Measurements from ENCODE around the gene NADK2. TPM values are rescaled to one million over a fixed set of nuclear protein-coding genes. Genes with fewer than 3 reads are reported as not detected.

NADK2 gene
- total RNA-seq, 1 donor from 2014 or later, result 24.2 TPM

GRCh38 chr5:36240779-36241630, 720 bp downstream of the NADK2 start:
- Mint-ChIP-seq H3K9me3 (ENCODE audit: unreplicated experiment) (peaks cover 7% of the 10 kb centered on the region), H3K4me1 (ENCODE audit: low read depth, unreplicated experiment) (peaks cover 8% of the 10 kb centered on the region), H3K4me3 (ENCODE audit: unreplicated experiment) (peak overlapping the region; percentile 89), H3K36me3 (ENCODE audit: unreplicated experiment) (no peaks in the 10 kb centered on the region), H3K27me3 (ENCODE audit: unreplicated experiment) (peaks cover 6% of the 10 kb centered on the region), H3K27ac (ENCODE audit: unreplicated experiment) (peak overlapping the region; percentile 76)
- DNase-seq, result peak; percentile 74
- TF ChIP-seq CTCF (IDR thresholded peaks at IDR 0.05; ENCODE audit: partially characterized antibody, unreplicated experiment), result no peak

GRCh38 chr5:36239370-36240293, 2.1 kb downstream of the NADK2 start:
- Mint-ChIP-seq H3K9me3 (ENCODE audit: unreplicated experiment) (peaks cover 7% of the 10 kb centered on the region), H3K36me3 (ENCODE audit: unreplicated experiment) (no peaks in the 10 kb centered on the region), H3K27ac (ENCODE audit: unreplicated experiment) (peak overlapping the region; percentile 34), H3K27me3 (ENCODE audit: unreplicated experiment) (peaks cover 6% of the 10 kb centered on the region), H3K4me1 (ENCODE audit: low read depth, unreplicated experiment) (peaks cover 8% of the 10 kb centered on the region), H3K4me3 (ENCODE audit: unreplicated experiment) (peak overlapping the region; percentile 89)
- DNase-seq, result no peak
- TF ChIP-seq CTCF (IDR thresholded peaks at IDR 0.05; ENCODE audit: partially characterized antibody, unreplicated experiment), result no peak

GRCh38 chr5:36238502-36239295, 3.0 kb downstream of the NADK2 start:
- no peak for DNase-seq
- Mint-ChIP-seq H3K27me3 (ENCODE audit: unreplicated experiment) (peaks cover 6% of the 10 kb centered on the region), H3K27ac (ENCODE audit: unreplicated experiment) (no peak overlapping the region), H3K36me3 (ENCODE audit: unreplicated experiment) (no peaks in the 10 kb centered on the region), H3K4me3 (ENCODE audit: unreplicated experiment) (no peak overlapping the region), H3K9me3 (ENCODE audit: unreplicated experiment) (peaks cover 7% of the 10 kb centered on the region), H3K4me1 (ENCODE audit: low read depth, unreplicated experiment) (peaks cover 8% of the 10 kb centered on the region)
- no peak for TF ChIP-seq CTCF (IDR thresholded peaks at IDR 0.05; ENCODE audit: partially characterized antibody, unreplicated experiment)

- Mint-ChIP-seq H3K4me3 (ENCODE audit: unreplicated experiment) (no peak overlapping the region), H3K4me1 (ENCODE audit: low read depth, unreplicated experiment) (peaks cover 8% of the 10 kb centered on the region), H3K27ac (ENCODE audit: unreplicated experiment) (no peak overlapping the region), H3K9me3 (ENCODE audit: unreplicated experiment) (peaks cover 2% of the 10 kb centered on the region), H3K27me3 (ENCODE audit: unreplicated experiment) (peaks cover 5% of the 10 kb centered on the region), H3K36me3 (ENCODE audit: unreplicated experiment) (no peaks in the 10 kb centered on the region)
- TF ChIP-seq CTCF (IDR thresholded peaks at IDR 0.05; ENCODE audit: partially characterized antibody, unreplicated experiment), result no peak
- DNase-seq, result no peak
Measured at GRCh38 chr5:36237751-36238150, 4.0 kb downstream of the NADK2 start.
